IMR-90 (cell line): ENCODE measurements around the gene UNC5B. TPM values are rescaled to one million over a fixed set of nuclear protein-coding genes. Genes with fewer than 3 reads are reported as not detected.

Source experiments
- ATAC-seq: fragments of 200-7000 bp; cut with Tn5 transposase; 2 replicates; pipeline ENCODE4 v1.9.1; 2020; ENCODE audit warnings: low read depth, mild to moderate bottlenecking, moderate library complexity
- BruUV-seq: library from RNA; stranded (reverse); fragments of 400-500 nt; replicated peaks from 2 replicates; lab custom pipeline; 2021; lab: Mats Ljungman, UMichigan
- CTCF ChIA-PET: fragments of 300-600 bp; formaldehyde crosslinking; extraction: SDS; loops from one replicate; lab custom pipeline; 2021; ENCODE audit warnings: antibody characterized with exemption; lab: Yijun Ruan, JAX
- POLR2A ChIA-PET: fragments of 300-600 bp; sonication (Branson Sonifier 250); formaldehyde crosslinking; loops from one replicate; lab custom pipeline; 2022; ENCODE audit warnings: antibody characterized with exemption; ENCODE audit not compliant: unreplicated experiment; lab: Charles Lee
- DNase-seq: peaks from one replicate; pipeline ENCODE4 v3.0.0; 2013
- H2AFZ ChIP-seq: replicated peaks from 2 replicates; pipeline ENCODE3; 2013; ENCODE audit warnings: low read length, mild to moderate bottlenecking; ENCODE audit not compliant: poor library complexity
- H2AK5ac ChIP-seq: 2 replicates; pipeline ENCODE4 v1.6.1; 2013; ENCODE audit warnings: low read depth, low read length, inconsistent platforms
- H2AK9ac ChIP-seq: replicated peaks from 2 replicates; pipeline ENCODE3; 2013; ENCODE audit warnings: mild to moderate bottlenecking, low read depth, low read length, moderate library complexity; ENCODE audit not compliant: poor library complexity
- H2BK120ac ChIP-seq: 2 replicates; pipeline ENCODE4 v1.6.1; 2013; ENCODE audit warnings: low read depth, low read length, inconsistent platforms
- H2BK15ac ChIP-seq: 3 replicates; pipeline ENCODE4 v1.6.1; 2013; ENCODE audit warnings: low read depth, low read length, inconsistent platforms
- H2BK20ac ChIP-seq: 2 replicates; pipeline ENCODE4 v1.6.1; 2013; ENCODE audit warnings: low read depth, mild to moderate bottlenecking, inconsistent platforms, low read length, moderate library complexity
- H2BK5ac ChIP-seq: 2 replicates; pipeline ENCODE4 v1.6.1; 2013; ENCODE audit warnings: mild to moderate bottlenecking, low read depth, low read length, inconsistent platforms; ENCODE audit not compliant: poor library complexity, severe bottlenecking
- H3K14ac ChIP-seq: replicated peaks from 2 replicates; pipeline ENCODE4 v1.6.1; 2013; ENCODE audit warnings: low read depth, low read length, inconsistent platforms
- H3K18ac ChIP-seq: 2 replicates; pipeline ENCODE4 v1.6.1; 2013; ENCODE audit warnings: low read depth, low read length, control low read depth
- H3K23ac ChIP-seq: 2 replicates; pipeline ENCODE4 v1.6.1; 2013; ENCODE audit warnings: low read depth, low read length, inconsistent platforms
- H3K27ac ChIP-seq: 2 replicates; pipeline ENCODE4 v1.5.1; 2013; ENCODE audit warnings: mild to moderate bottlenecking, control low read depth, low read length; ENCODE audit not compliant: insufficient read depth
- H3K27me3 ChIP-seq: 2 replicates; pipeline ENCODE4 v1.6.1; 2013; ENCODE audit warnings: low read length; ENCODE audit not compliant: control insufficient read depth, insufficient read depth
- H3K36me3 ChIP-seq: 2 replicates; pipeline ENCODE4 v1.6.1; 2013; ENCODE audit warnings: low read length, mixed read lengths; ENCODE audit not compliant: control insufficient read depth, insufficient read depth
- H3K4ac ChIP-seq: 2 replicates; pipeline ENCODE4 v1.6.1; 2013; ENCODE audit warnings: low read depth, low read length, inconsistent platforms
- H3K4me1 ChIP-seq: 2 replicates; pipeline ENCODE4 v1.6.1; 2013; ENCODE audit warnings: low read length, mixed read lengths; ENCODE audit not compliant: control insufficient read depth, insufficient read depth
- H3K4me2 ChIP-seq: 2 replicates; pipeline ENCODE4 v1.6.1; 2013; ENCODE audit warnings: low read depth, mild to moderate bottlenecking, control low read depth, low read length, moderate library complexity
- H3K4me3 ChIP-seq: 2 replicates; pipeline ENCODE4 v1.5.1; 2013; ENCODE audit warnings: low read depth, mild to moderate bottlenecking, control low read depth, low read length, moderate library complexity; ENCODE audit not compliant: insufficient read depth
- H3K56ac ChIP-seq: 2 replicates; pipeline ENCODE4 v1.6.1; 2013; ENCODE audit warnings: low read length, inconsistent platforms; ENCODE audit not compliant: insufficient read depth; ENCODE audit errors: extremely low read depth
- H3K79me1 ChIP-seq, 2 experiments: 2 replicates each; pipeline ENCODE4 v1.6.1; 2013; ENCODE audit warnings: low read length in 2 of 2, inconsistent platforms in 1 of 2, low read depth in 1 of 2
- H3K9ac ChIP-seq: 2 replicates; pipeline ENCODE4 v1.6.1; 2013; ENCODE audit warnings: low read depth, low read length, control low read depth
- H3K9me1 ChIP-seq: 2 replicates; pipeline ENCODE4 v1.6.1; 2013; ENCODE audit warnings: low read length, inconsistent platforms; ENCODE audit not compliant: insufficient read depth
- H3K9me3 ChIP-seq: 2 replicates; pipeline ENCODE4 v1.6.1; 2013; ENCODE audit warnings: low read length; ENCODE audit not compliant: control insufficient read depth, insufficient read depth
- H4K20me1 ChIP-seq: 2 replicates; pipeline ENCODE4 v1.6.1; 2013; ENCODE audit warnings: low read length, inconsistent platforms; ENCODE audit not compliant: insufficient read depth
- H4K5ac ChIP-seq: 2 replicates; pipeline ENCODE4 v1.6.1; 2013; ENCODE audit warnings: mild to moderate bottlenecking, low read depth, low read length, control low read depth
- H4K8ac ChIP-seq, 2 experiments: 2 replicates each; pipeline ENCODE4 v1.6.1; 2013; ENCODE audit warnings: low read depth in 2 of 2, low read length in 2 of 2, control low read depth in 1 of 2, inconsistent platforms in 1 of 2
- H4K91ac ChIP-seq: 2 replicates; pipeline ENCODE4 v1.6.1; 2013; ENCODE audit warnings: low read depth, low read length, inconsistent platforms; ENCODE audit not compliant: insufficient read depth
- WGBS, 2 experiments: methylation state at CpG; one replicate each; pipeline versions ENCODE4 v1.1.5 to v1.1.7; 2013; ENCODE audit warnings: missing lambda C conversion rate in 2 of 2; ENCODE audit not compliant: insufficient read length in 1 of 2; ENCODE audit errors: extremely low coverage in 2 of 2; 5-methylcytosine and 5-hydroxymethylcytosine counted together
- dilution Hi-C: fragments of 300-500 bp; cut with HindIII; formaldehyde crosslinking; loops from one replicate; pipeline ENCODE4 v1.14.3; 2018; ENCODE audit warnings: low sequenced_read_pairs; ENCODE audit not compliant: unreplicated experiment
- in situ Hi-C: fragments of 300-500 bp; cut with MboI; formaldehyde crosslinking; loops from 3 replicates; pipeline ENCODE4 v1.14.3; 2019; ENCODE audit warnings: low sequenced_read_pairs, inconsistent platforms, mixed read lengths
- intact Hi-C: fragments of 100-400 bp; cut with micrococcal nuclease; formaldehyde crosslinking; loops from 2 replicates; pipeline ENCODE4 v1.10.0; 2022
- polyA plus RNA-seq, 3 experiments: library from polyadenylated mRNA; depleted of rRNA; stranded (reverse); fragments of >200 nt; gene quantifications; 2 replicates each; pipeline ENCODE4 v1.2.3, GENCODE V29; 2012; ENCODE audit warnings: low replicate concordance in 1 of 3
- total RNA-seq: library from RNA; depleted of rRNA; stranded (reverse); fragments of >200 nt; gene quantifications from 2 replicates; pipeline ENCODE4 v1.2.3, GENCODE V29; 2012
- TF ChIP-seq, protein P1 (sequence below): conservative IDR thresholded peaks from 2 replicates; pipeline ENCODE4 v1.5.1; 2012; ENCODE audit warnings: mild to moderate bottlenecking, low read depth, low read length, improper control_type of control experiment
- TF ChIP-seq, protein P2 (sequence below): fragments of 150-350 bp; IDR thresholded peaks from 2 replicates; pipeline ENCODE4 v1.6.1; 2016; ENCODE audit warnings: low read depth, mild to moderate bottlenecking, low read length, moderate library complexity, borderline replicate concordance

UNC5B gene
- total and polyA plus RNA-seq, 2 of the 4 experiments (the other 2 are of a cell fraction): 1.6 to 4.2 TPM

GRCh38 chr10:71249996-71250395, 37.6 kb downstream of the UNC5B start:
- no peak overlapping the region for H4K91ac ChIP-seq
- CTCF ChIA-PET: no interaction called here

More at GRCh38 chr10:71249996-71250395, 37.6 kb downstream of the UNC5B start:
- Histone ChIP-seq H3K4ac (no peak overlapping the region), H3K4me3 (no peak overlapping the region), H4K5ac (no peak overlapping the region), H2AK5ac (no peak overlapping the region), H2BK120ac (no peak overlapping the region), H2BK20ac (no peak overlapping the region), H4K20me1 (no peaks in the 10 kb centered on the region), H3K23ac (no peak overlapping the region), H3K4me2 (no peak overlapping the region), H4K8ac (no peak overlapping the region), H3K79me1 (peaks cover 0 to 15% of the 10 kb centered on the region in 2 experiments; a peak in 3 of 4 replicates), H3K9ac (no peak overlapping the region), H3K36me3 (no peaks in the 10 kb centered on the region), H2BK5ac (no peak overlapping the region), H3K14ac (no peak overlapping the region), H3K56ac (no peak overlapping the region), H3K27ac (no peak overlapping the region), H2AK9ac (no peak overlapping the region), H3K4me1 (peaks cover 15% of the 10 kb centered on the region), H3K27me3 (no peaks in the 10 kb centered on the region), H3K18ac (no peak overlapping the region), H2BK15ac (no peak overlapping the region), H2AFZ (no peak overlapping the region), H3K9me1 (peaks cover 11% of the 10 kb centered on the region; the same call in 1 of the 2 replicates), H3K9me3 (no peaks in the 10 kb centered on the region)
- WGBS, 2 experiments: 100% methylated on average over 1 of the region's 7 CpGs; no CpG with 5 or more reads in 1 of the 2 experiments
- DNase-seq (no peak), ATAC-seq (no peak)
- intact Hi-C loops: no loop called here
- no TSS peak for BruUV-seq
- dilution Hi-C loops: no loop called here
- TF ChIP-seq, protein P1, sequence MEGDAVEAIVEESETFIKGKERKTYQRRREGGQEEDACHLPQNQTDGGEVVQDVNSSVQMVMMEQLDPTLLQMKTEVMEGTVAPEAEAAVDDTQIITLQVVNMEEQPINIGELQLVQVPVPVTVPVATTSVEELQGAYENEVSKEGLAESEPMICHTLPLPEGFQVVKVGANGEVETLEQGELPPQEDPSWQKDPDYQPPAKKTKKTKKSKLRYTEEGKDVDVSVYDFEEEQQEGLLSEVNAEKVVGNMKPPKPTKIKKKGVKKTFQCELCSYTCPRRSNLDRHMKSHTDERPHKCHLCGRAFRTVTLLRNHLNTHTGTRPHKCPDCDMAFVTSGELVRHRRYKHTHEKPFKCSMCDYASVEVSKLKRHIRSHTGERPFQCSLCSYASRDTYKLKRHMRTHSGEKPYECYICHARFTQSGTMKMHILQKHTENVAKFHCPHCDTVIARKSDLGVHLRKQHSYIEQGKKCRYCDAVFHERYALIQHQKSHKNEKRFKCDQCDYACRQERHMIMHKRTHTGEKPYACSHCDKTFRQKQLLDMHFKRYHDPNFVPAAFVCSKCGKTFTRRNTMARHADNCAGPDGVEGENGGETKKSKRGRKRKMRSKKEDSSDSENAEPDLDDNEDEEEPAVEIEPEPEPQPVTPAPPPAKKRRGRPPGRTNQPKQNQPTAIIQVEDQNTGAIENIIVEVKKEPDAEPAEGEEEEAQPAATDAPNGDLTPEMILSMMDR: no peak
- TF ChIP-seq, protein P2, sequence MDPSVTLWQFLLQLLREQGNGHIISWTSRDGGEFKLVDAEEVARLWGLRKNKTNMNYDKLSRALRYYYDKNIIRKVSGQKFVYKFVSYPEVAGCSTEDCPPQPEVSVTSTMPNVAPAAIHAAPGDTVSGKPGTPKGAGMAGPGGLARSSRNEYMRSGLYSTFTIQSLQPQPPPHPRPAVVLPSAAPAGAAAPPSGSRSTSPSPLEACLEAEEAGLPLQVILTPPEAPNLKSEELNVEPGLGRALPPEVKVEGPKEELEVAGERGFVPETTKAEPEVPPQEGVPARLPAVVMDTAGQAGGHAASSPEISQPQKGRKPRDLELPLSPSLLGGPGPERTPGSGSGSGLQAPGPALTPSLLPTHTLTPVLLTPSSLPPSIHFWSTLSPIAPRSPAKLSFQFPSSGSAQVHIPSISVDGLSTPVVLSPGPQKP: no peak
- POLR2A ChIA-PET: no interaction called here
- in situ Hi-C loops: no loop called here
